ENCODE data around the gene COL20A1. TPM values are rescaled to one million over a fixed set of nuclear protein-coding genes. Genes with fewer than 3 reads are reported as not detected.
A peak's percentile ranks its signal among the peaks of the same experiment; 100 is the strongest.

COL20A1 gene
- total and polyA plus RNA-seq, 2 of the 13 experiments (the other 11 are each of a cell fraction or from before 2014, with no cell fraction given): not detected

DNA sequence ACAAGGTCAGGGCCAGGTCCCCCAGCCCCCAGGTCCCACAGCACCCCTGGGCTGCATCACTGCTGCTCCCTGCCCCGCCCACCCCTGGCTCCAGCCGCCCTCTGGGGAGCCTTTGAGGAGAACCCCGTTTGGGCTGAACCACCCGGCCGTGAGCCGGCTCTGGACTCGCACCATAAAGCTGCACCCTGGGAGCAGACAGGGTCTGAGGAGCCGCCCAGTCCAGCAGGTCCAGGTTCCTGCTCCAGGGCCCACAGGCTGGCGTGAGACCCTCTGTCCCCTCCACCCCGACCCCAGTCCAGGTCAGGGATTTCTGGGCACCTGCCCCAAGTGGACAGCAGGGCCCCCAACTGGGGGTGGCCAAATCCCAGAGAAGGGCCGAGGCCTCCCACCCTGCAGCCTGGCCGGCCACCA is 59.8 kb downstream of the COL20A1 start (continued):
- TF ChIP-seq, protein P1, sequence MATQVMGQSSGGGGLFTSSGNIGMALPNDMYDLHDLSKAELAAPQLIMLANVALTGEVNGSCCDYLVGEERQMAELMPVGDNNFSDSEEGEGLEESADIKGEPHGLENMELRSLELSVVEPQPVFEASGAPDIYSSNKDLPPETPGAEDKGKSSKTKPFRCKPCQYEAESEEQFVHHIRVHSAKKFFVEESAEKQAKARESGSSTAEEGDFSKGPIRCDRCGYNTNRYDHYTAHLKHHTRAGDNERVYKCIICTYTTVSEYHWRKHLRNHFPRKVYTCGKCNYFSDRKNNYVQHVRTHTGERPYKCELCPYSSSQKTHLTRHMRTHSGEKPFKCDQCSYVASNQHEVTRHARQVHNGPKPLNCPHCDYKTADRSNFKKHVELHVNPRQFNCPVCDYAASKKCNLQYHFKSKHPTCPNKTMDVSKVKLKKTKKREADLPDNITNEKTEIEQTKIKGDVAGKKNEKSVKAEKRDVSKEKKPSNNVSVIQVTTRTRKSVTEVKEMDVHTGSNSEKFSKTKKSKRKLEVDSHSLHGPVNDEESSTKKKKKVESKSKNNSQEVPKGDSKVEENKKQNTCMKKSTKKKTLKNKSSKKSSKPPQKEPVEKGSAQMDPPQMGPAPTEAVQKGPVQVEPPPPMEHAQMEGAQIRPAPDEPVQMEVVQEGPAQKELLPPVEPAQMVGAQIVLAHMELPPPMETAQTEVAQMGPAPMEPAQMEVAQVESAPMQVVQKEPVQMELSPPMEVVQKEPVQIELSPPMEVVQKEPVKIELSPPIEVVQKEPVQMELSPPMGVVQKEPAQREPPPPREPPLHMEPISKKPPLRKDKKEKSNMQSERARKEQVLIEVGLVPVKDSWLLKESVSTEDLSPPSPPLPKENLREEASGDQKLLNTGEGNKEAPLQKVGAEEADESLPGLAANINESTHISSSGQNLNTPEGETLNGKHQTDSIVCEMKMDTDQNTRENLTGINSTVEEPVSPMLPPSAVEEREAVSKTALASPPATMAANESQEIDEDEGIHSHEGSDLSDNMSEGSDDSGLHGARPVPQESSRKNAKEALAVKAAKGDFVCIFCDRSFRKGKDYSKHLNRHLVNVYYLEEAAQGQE (IDR thresholded peaks at IDR 0.05; ENCODE audit: borderline replicate concordance in 1 of 2, low read depth in 1 of 2, low read length in 2 of 2): no peak
- TF ChIP-seq ZNF430 (CRISPR knock-in tag; IDR thresholded peaks at IDR 0.05): no peak
- no peak for TF ChIP-seq GLI4 (CRISPR knock-in tag; IDR thresholded peaks at IDR 0.05; ENCODE audit: borderline replicate concordance)
- TF ChIP-seq PHF20 (CRISPR knock-in tag; IDR thresholded peaks at IDR 0.05): no peak

DNA sequence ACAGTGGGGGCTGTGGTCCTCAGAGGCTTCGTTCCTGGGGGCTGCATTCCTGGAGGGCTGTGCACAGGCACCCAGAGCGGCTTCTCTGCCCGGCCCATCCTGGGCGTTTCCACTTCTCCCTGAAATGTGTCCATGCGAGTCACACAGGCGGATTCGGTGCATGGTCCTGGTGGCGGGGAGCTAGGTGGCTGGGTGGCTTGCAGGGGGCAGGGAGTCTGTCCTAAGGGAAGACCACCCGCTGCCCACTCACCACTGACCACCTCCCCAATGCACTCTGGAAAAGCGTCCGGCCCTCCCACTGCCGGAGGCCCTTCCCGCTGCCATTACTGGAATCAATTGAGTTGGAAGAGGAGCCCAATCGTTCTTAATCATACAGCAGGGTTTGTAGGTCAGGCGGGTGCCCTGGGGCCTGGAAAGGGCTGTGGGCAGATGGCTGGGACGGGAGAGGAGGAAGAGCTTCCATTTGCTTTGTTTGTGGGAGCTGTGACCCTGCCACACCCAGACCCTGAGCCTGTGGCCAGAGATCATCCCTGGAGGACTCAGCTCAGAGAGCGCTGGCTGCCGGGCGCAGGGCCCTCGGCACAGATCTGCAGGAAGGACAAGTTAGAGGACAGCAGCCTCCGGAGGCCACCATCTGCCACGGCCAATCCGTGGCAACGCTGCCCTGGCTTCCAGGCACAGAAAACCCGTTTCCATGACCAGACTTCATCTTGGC is 61.8 kb downstream of the COL20A1 start:
- H4K20me1 ChIP-seq (ENCODE audit: insufficient read depth, low read length): no peaks in the 10 kb centered on the region; the same call in 1 of the 2 replicates
- H3K9me3 ChIP-seq (ENCODE audit: low read length): no peaks in the 10 kb centered on the region
- no TSS peak for BruUV-seq (replicated peaks)
- no peak overlapping the region for H3K4me3 ChIP-seq (replicated peaks in 1 of 3; ENCODE audit: insufficient read depth in 1 of 3, low read depth in 2 of 3, low read length in 3 of 3)
- in situ Hi-C loops (cut with HindIII; ENCODE audit: extremely low pct_ligation_motif_present, low pct_unique_long_range_greater_than_20kb): no loop called here
- WGBS (ENCODE audit: low lambda C conversion rate): 48% methylated on average over 18 of the region's 25 CpGs
- no peak for ATAC-seq
- no peak for FAIRE-seq
- no peak overlapping the region for H3K9ac ChIP-seq (ENCODE audit: insufficient read depth, low read depth, low read length)
- DNase-seq (ENCODE audit: low spot score): no peak
- no peak overlapping the region for H2AFZ ChIP-seq (ENCODE audit: low read length)
- H3K4me1 ChIP-seq (ENCODE audit: insufficient read depth, low read length): no peaks in the 10 kb centered on the region
- no peaks in the 10 kb centered on the region for H3K79me2 ChIP-seq (ENCODE audit: insufficient read depth, low read length)
- peaks cover 10 to 15% of the 10 kb centered on the region in 2 experiments; a peak in 4 of 5 replicates for H3K27me3 ChIP-seq (ENCODE audit: control insufficient read depth in 1 of 2, insufficient read depth in 2 of 2, low read length in 2 of 2)
- H3K4me2 ChIP-seq (ENCODE audit: low read depth, low read length): no peak overlapping the region
- ChIA-PET CTCF (ENCODE audit: low intra/inter-chr PET ratio, low total read pairs) (no interaction called here), POLR2A (no interaction called here)
- no peak overlapping the region for H3K27ac ChIP-seq (ENCODE audit: extremely low read length, insufficient read depth, low read length)
- no peaks in the 10 kb centered on the region for H3K36me3 ChIP-seq (replicated peaks in 1 of 2; ENCODE audit: control insufficient read depth in 1 of 2, insufficient read depth in 2 of 2, low read length in 2 of 2)
- intact Hi-C loops (cut with micrococcal nuclease; ENCODE audit: unreplicated experiment): no loop called here
- TF ChIP-seq NR3C1 (CRISPR knock-in tag; IDR thresholded peaks at IDR 0.05) (no peak), HMGXB4 (CRISPR knock-in tag; IDR thresholded peaks at IDR 0.05; ENCODE audit: borderline replicate concordance in 1 of 2, low read depth in 1 of 2) (no peak), TOE1 (CRISPR knock-in tag; IDR thresholded peaks at IDR 0.05) (no peak), SETDB1 (CRISPR knock-in tag; IDR thresholded peaks at IDR 0.05; ENCODE audit: borderline replicate concordance) (0 out of 2 replicates have a peak, but pooled peaks have one; percentile 39), MAX (IDR thresholded peaks at IDR 0.05) (no peak), NAIF1 (CRISPR knock-in tag; IDR thresholded peaks at IDR 0.05; ENCODE audit: borderline replicate concordance) (no peak), SUZ12 (IDR thresholded peaks at IDR 0.05; ENCODE audit: low read depth, low read length) (no peak), ZNF598 (CRISPR knock-in tag; IDR thresholded peaks at IDR 0.05; ENCODE audit: borderline replicate concordance) (no peak), ZNF263 (CRISPR knock-in tag; IDR thresholded peaks at IDR 0.05) (peak; percentile 87), ZNF432 (CRISPR knock-in tag; IDR thresholded peaks at IDR 0.05; ENCODE audit: borderline replicate concordance) (no peak), KAT8 (CRISPR knock-in tag; IDR thresholded peaks at IDR 0.05) (no peak)
